HL-60 (cell line): Measurements from ENCODE around the gene CD7.

Experiments
- CTCF ChIP-seq: IDR thresholded peaks from one replicate; pipeline ENCODE4 v1.5.1; 2011; ENCODE audit warnings: low read length, control low read depth, inconsistent platforms; ENCODE audit not compliant: insufficient read depth
- POLR2AphosphoS5 ChIP-seq: IDR thresholded peaks from 2 replicates; pipeline ENCODE4 v1.6.1; 2012; ENCODE audit warnings: low read depth
- SPI1 ChIP-seq: IDR thresholded peaks from 2 replicates; pipeline ENCODE4 v1.6.1; 2012; ENCODE audit warnings: low read depth, mild to moderate bottlenecking, borderline replicate concordance
- TF ChIP-seq, protein P1 (sequence below): IDR thresholded peaks from 2 replicates; pipeline ENCODE4 v1.6.1; 2012; ENCODE audit warnings: low read depth; ENCODE audit not compliant: insufficient replicate concordance

DNA sequence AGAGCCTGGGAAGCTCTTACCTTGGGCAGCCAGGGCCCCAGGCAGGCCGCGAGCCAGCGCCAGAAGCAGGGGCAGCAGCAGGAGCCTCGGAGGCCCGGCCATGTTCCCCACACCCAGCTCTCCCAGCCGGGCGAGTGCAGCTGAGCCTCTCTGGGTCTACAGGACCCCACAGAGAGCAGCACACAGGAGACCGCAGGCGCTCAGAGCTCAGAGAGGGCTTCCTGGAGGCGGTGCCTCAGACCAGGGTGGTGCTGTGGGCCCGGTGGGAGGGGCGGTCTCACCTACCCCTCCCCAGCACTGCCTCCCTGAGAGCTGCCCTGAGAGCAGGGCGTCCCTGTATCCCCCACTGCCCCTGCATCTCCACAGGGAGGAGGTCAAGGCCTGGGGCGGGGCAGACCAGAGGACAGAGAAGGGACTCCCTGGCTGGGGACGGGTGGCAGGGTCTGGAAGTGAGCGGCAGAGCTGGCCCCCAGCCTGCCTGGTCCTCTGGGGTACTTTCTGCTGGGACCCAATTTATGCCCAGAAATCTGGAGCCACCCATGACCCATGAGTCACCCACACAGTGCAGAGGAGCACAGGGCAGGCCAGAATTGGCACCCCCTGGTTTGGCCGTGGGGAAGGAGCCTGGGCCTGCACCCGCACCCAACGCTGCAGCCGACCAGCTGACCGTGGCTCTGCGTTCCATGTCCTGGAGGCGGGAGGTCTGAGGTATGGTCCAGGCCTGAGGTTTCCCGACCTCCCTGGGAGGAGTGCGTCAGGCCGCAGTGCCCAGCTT is at the start of gene CD7:
- TF ChIP-seq CTCF: no peak
- TF ChIP-seq POLR2AphosphoS5: no peak
- no peak for TF ChIP-seq SPI1
- TF ChIP-seq, protein P1, sequence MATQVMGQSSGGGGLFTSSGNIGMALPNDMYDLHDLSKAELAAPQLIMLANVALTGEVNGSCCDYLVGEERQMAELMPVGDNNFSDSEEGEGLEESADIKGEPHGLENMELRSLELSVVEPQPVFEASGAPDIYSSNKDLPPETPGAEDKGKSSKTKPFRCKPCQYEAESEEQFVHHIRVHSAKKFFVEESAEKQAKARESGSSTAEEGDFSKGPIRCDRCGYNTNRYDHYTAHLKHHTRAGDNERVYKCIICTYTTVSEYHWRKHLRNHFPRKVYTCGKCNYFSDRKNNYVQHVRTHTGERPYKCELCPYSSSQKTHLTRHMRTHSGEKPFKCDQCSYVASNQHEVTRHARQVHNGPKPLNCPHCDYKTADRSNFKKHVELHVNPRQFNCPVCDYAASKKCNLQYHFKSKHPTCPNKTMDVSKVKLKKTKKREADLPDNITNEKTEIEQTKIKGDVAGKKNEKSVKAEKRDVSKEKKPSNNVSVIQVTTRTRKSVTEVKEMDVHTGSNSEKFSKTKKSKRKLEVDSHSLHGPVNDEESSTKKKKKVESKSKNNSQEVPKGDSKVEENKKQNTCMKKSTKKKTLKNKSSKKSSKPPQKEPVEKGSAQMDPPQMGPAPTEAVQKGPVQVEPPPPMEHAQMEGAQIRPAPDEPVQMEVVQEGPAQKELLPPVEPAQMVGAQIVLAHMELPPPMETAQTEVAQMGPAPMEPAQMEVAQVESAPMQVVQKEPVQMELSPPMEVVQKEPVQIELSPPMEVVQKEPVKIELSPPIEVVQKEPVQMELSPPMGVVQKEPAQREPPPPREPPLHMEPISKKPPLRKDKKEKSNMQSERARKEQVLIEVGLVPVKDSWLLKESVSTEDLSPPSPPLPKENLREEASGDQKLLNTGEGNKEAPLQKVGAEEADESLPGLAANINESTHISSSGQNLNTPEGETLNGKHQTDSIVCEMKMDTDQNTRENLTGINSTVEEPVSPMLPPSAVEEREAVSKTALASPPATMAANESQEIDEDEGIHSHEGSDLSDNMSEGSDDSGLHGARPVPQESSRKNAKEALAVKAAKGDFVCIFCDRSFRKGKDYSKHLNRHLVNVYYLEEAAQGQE: no peak
